ENCODE results near the gene FAM168B.
A peak's percentile ranks its signal among the peaks of the same experiment; 100 is the strongest.

Gene FAM168B

GRCh38 chr2:131094463-131095281 is 1.4 kb upstream of the FAM168B start:
- TF ChIP-seq, protein P1, sequence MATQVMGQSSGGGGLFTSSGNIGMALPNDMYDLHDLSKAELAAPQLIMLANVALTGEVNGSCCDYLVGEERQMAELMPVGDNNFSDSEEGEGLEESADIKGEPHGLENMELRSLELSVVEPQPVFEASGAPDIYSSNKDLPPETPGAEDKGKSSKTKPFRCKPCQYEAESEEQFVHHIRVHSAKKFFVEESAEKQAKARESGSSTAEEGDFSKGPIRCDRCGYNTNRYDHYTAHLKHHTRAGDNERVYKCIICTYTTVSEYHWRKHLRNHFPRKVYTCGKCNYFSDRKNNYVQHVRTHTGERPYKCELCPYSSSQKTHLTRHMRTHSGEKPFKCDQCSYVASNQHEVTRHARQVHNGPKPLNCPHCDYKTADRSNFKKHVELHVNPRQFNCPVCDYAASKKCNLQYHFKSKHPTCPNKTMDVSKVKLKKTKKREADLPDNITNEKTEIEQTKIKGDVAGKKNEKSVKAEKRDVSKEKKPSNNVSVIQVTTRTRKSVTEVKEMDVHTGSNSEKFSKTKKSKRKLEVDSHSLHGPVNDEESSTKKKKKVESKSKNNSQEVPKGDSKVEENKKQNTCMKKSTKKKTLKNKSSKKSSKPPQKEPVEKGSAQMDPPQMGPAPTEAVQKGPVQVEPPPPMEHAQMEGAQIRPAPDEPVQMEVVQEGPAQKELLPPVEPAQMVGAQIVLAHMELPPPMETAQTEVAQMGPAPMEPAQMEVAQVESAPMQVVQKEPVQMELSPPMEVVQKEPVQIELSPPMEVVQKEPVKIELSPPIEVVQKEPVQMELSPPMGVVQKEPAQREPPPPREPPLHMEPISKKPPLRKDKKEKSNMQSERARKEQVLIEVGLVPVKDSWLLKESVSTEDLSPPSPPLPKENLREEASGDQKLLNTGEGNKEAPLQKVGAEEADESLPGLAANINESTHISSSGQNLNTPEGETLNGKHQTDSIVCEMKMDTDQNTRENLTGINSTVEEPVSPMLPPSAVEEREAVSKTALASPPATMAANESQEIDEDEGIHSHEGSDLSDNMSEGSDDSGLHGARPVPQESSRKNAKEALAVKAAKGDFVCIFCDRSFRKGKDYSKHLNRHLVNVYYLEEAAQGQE (IDR thresholded peaks at IDR 0.05; ENCODE audit: low read depth) = no peak
- TF ChIP-seq TAF1 (IDR thresholded peaks at IDR 0.05; ENCODE audit: low read depth) = no peak
- TF ChIP-seq YY1 (IDR thresholded peaks at IDR 0.05; ENCODE audit: low read depth) = no peak
- TF ChIP-seq NFIC (IDR thresholded peaks at IDR 0.05) = peak; percentile 61; the same call in 1 of the 2 replicates

DNA sequence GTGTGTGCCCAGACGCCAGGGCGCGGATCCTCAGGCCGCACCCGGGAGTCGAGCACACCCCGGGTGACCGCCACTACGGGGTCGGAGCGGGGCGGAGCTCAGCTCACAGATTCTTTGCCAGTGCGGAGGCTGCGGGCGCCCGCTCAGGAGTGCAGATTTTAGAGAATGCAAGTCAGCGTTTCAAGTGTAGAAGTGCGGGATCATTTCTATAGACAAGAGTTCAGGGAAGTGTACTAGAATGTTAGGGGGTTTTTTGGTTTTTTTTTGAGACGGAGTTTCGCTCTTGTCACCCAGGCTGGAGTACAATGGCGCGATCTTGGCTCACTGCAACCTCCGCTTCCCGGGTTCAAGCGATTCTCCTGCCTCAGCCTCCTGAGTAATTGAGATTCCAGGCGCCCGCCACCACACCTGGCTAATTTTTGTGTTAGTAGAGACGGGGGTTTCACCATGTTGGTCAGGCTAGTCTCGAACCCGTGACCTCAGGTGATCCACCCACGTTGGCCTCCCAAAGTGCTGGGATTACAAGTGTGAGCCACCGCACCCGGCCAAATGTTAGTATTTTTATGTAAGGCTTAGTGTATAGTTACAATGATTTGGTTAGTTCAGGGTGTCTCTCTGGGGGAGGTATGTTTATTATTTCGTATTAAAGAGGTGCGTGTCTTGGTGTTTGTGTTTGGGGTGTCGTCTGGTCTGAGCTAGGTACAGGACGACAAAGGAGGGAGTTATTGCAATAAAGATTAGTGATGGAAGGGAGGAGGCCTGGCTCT is 619 bp upstream of the FAM168B start:
- TF ChIP-seq CREB1 (IDR thresholded peaks at IDR 0.05; ENCODE audit: low read depth) (no peak), TCF12 (IDR thresholded peaks at IDR 0.05; ENCODE audit: low read depth) (no peak), YY1 (IDR thresholded peaks at IDR 0.05; ENCODE audit: low read depth) (no peak), FOXM1 (IDR thresholded peaks at IDR 0.05; ENCODE audit: borderline replicate concordance, low read depth) (no peak), ZBTB7A (IDR thresholded peaks at IDR 0.05; ENCODE audit: low read depth) (no peak), NFIC (IDR thresholded peaks at IDR 0.05) (no peak), TEAD4 (IDR thresholded peaks at IDR 0.05) (0 out of 2 replicates have a peak, but pooled peaks have one; percentile 9), EGR1 (IDR thresholded peaks at IDR 0.05) (peak; percentile 63; the same call in 1 of the 2 replicates), CEBPB (IDR thresholded peaks at IDR 0.05) (no peak), TAF1 (IDR thresholded peaks at IDR 0.05; ENCODE audit: low read depth) (peak; percentile 49), RAD21 (IDR thresholded peaks at IDR 0.05; ENCODE audit: low read depth) (no peak), EP300 (IDR thresholded peaks at IDR 0.05; ENCODE audit: borderline replicate concordance) (no peak)
- TF ChIP-seq, protein P2, sequence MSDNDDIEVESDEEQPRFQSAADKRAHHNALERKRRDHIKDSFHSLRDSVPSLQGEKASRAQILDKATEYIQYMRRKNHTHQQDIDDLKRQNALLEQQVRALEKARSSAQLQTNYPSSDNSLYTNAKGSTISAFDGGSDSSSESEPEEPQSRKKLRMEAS (IDR thresholded peaks at IDR 0.05) = no peak
- TF ChIP-seq, protein P1 (IDR thresholded peaks at IDR 0.05; ENCODE audit: low read depth) = no peak
- TF ChIP-seq, protein P3, sequence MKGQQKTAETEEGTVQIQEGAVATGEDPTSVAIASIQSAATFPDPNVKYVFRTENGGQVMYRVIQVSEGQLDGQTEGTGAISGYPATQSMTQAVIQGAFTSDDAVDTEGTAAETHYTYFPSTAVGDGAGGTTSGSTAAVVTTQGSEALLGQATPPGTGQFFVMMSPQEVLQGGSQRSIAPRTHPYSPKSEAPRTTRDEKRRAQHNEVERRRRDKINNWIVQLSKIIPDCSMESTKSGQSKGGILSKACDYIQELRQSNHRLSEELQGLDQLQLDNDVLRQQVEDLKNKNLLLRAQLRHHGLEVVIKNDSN (IDR thresholded peaks at IDR 0.05) = no peak

- TF ChIP-seq RAD21 (IDR thresholded peaks at IDR 0.05; ENCODE audit: low read depth) (no peak), NFIC (IDR thresholded peaks at IDR 0.05) (no peak), EP300 (IDR thresholded peaks at IDR 0.05; ENCODE audit: borderline replicate concordance) (no peak), FOXM1 (IDR thresholded peaks at IDR 0.05; ENCODE audit: borderline replicate concordance, low read depth) (no peak), TAF1 (IDR thresholded peaks at IDR 0.05; ENCODE audit: low read depth) (no peak), TCF12 (IDR thresholded peaks at IDR 0.05; ENCODE audit: low read depth) (no peak), CREB1 (IDR thresholded peaks at IDR 0.05; ENCODE audit: low read depth) (no peak), EGR1 (IDR thresholded peaks at IDR 0.05) (no peak), ZBTB7A (IDR thresholded peaks at IDR 0.05; ENCODE audit: low read depth) (no peak), CEBPB (IDR thresholded peaks at IDR 0.05) (no peak), TEAD4 (IDR thresholded peaks at IDR 0.05) (0 out of 2 replicates have a peak, but pooled peaks have one; percentile 24), YY1 (IDR thresholded peaks at IDR 0.05; ENCODE audit: low read depth) (no peak)
- TF ChIP-seq, protein P3 (IDR thresholded peaks at IDR 0.05) = no peak
- TF ChIP-seq, protein P1 (IDR thresholded peaks at IDR 0.05; ENCODE audit: low read depth) = no peak
- TF ChIP-seq, protein P2 (IDR thresholded peaks at IDR 0.05) = 0 out of 2 replicates have a peak, but pooled peaks have one; percentile 20
Observed at GRCh38 chr2:131092458-131093005, 728 bp downstream of the FAM168B start.

Data from Ishikawa (cell line).